PC-3 (cell line): ENCODE data around the gene MYO3B.

Source experiments
- CTCF ChIP-seq: fragments of 300-600 bp; sonication (generic); conservative IDR thresholded peaks from 2 replicates; pipeline ENCODE4 v1.5.1; 2017; ENCODE audit warnings: antibody characterized with exemption, low read depth, mild to moderate bottlenecking, low read length
- EZH2 ChIP-seq: fragments of 300-600 bp; sonication (generic); IDR thresholded peaks from one replicate; pipeline ENCODE4 v1.6.1; 2017; ENCODE audit warnings: antibody characterized with exemption, mild to moderate bottlenecking, low read length; ENCODE audit not compliant: unreplicated experiment
- EZH2phosphoT487 ChIP-seq: fragments of 300-600 bp; sonication (generic); IDR thresholded peaks from 2 replicates; pipeline ENCODE4 v1.6.1; 2018; ENCODE audit warnings: mild to moderate bottlenecking, antibody characterized with exemption, low read length, borderline replicate concordance

GRCh38 chr2:170585067-170585466, 407.1 kb downstream of the MYO3B start:
- TF ChIP-seq CTCF (no peak), EZH2 (no peak), EZH2phosphoT487 (no peak)
